ENCODE measurements around the gene AKR1E2.

The AKR1E2 gene

DNA sequence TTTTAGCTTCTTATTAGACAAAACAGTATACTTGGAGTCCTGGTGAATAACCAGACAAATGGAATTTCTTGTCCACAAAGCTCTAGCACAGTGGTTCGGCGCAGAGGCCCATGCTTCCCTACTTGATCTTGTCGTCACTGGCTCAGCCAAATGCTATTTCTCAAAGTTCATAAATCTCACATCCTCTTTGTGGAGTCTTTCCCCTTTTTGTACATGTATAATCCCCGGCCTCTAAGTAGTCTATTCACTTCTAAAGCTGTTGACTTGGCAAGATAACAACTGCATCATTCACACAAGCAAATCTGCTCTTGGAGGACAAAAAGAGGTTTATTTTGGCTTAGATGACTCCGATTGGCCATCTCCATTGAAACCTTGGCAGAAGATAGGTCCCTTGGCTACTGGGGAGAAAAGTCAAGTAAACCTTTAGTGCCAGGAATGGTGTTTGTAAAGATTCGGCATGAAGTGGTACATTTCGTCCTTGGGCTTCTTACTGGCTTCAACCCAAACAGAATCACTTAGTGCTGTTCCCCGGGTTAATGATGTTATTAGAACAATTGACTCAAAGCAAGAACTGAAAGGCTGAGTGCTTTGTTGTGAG, 5.1 kb upstream of the AKR1E2 start:
- H3K9me3 ChIP-seq (ENCODE audit: insufficient read depth, low read length, severe bottlenecking), result no peaks in the 10 kb centered on the region
- H4K20me1 ChIP-seq (ENCODE audit: insufficient read depth, low read length), result no peaks in the 10 kb centered on the region
- H3K4me1 ChIP-seq (ENCODE audit: insufficient read depth, low read length), result no peaks in the 10 kb centered on the region
- H3K27me3 ChIP-seq (ENCODE audit: insufficient read depth, low read length, poor library complexity), result peaks cover 8% of the 10 kb centered on the region
- H2AFZ ChIP-seq (ENCODE audit: low read depth, low read length), result no peak overlapping the region
- no peak overlapping the region for H3K4me3 ChIP-seq (ENCODE audit: low read depth in 1 of 2, low read length in 2 of 2)
- no peak overlapping the region for H3K4me2 ChIP-seq (ENCODE audit: insufficient read depth, low read length)
- no peak overlapping the region for H3K27ac ChIP-seq (ENCODE audit: low read length)
- H3K36me3 ChIP-seq (ENCODE audit: insufficient read depth, low read length), result no peaks in the 10 kb centered on the region
- DNase-seq (no peak), ATAC-seq (ENCODE audit: insufficient read depth, low read depth) (no peak)
- TF ChIP-seq, protein P1, sequence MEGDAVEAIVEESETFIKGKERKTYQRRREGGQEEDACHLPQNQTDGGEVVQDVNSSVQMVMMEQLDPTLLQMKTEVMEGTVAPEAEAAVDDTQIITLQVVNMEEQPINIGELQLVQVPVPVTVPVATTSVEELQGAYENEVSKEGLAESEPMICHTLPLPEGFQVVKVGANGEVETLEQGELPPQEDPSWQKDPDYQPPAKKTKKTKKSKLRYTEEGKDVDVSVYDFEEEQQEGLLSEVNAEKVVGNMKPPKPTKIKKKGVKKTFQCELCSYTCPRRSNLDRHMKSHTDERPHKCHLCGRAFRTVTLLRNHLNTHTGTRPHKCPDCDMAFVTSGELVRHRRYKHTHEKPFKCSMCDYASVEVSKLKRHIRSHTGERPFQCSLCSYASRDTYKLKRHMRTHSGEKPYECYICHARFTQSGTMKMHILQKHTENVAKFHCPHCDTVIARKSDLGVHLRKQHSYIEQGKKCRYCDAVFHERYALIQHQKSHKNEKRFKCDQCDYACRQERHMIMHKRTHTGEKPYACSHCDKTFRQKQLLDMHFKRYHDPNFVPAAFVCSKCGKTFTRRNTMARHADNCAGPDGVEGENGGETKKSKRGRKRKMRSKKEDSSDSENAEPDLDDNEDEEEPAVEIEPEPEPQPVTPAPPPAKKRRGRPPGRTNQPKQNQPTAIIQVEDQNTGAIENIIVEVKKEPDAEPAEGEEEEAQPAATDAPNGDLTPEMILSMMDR (IDR thresholded peaks at IDR 0.05; ENCODE audit: borderline replicate concordance, extremely low read depth, low read length, poor library complexity, severe bottlenecking), result no peak
- no peak for TF ChIP-seq EZH2 (IDR thresholded peaks at IDR 0.05; ENCODE audit: borderline replicate concordance, low read depth, low read length, severe bottlenecking)
- no peak overlapping the region for H3K9ac ChIP-seq (ENCODE audit: low read depth, low read length)
- H3K79me2 ChIP-seq (ENCODE audit: insufficient read depth, low read length), result no peaks in the 10 kb centered on the region

DNA sequence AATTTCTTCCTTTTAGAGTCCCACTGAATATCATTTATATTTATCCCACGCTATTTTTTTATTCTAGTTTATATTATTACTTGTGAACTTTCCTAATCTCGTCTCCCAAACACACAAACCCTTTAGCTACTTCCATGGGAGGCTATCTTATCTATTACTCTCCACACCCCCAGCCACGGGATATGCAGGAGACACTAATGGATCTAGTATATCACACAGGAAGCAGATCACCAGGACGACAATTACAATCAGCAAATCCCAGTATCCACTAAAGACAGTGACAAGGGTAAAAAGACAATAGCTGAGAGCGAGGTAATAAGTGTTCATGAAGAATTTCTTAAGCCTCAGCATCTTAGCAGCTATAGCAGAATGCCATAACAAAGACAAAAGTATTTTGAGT, 3.8 kb upstream of the AKR1E2 start:
- no peak for DNase-seq
- no peak overlapping the region for H3K4me2 ChIP-seq (ENCODE audit: insufficient read depth, low read length)

DNA sequence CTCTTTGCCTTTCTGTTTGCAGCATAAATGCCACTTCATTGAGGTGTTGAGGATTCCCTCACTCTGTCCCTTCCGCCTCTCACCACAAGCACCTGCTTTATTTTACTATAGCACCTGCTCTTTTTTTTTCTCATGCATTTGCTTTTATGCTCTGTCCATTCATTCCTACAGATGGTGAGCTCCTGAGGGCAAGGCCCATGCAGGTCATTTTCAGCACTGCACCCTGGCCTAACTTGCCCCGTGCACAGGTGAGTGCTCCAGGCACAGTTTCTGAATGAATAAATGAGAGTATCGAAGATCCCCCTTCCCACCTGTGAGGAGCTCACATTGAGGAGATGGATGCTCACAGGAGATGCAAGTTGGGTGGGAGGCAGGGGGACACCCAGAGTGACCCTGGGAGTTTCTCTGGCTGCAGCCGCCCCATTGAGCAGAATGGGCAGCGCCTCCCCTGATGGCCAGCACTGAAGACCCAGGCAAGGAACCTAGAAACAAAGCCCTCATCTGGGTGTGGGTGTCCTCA, 1.2 kb upstream of the AKR1E2 start:
- Histone ChIP-seq H3K4me3 (ENCODE audit: low read depth in 1 of 2, low read length in 2 of 2) (no peak overlapping the region), H3K79me2 (ENCODE audit: insufficient read depth, low read length) (no peaks in the 10 kb centered on the region), H3K4me1 (ENCODE audit: insufficient read depth, low read length) (no peaks in the 10 kb centered on the region), H4K20me1 (ENCODE audit: insufficient read depth, low read length) (no peaks in the 10 kb centered on the region), H3K36me3 (ENCODE audit: insufficient read depth, low read length) (no peaks in the 10 kb centered on the region), H3K9me3 (ENCODE audit: insufficient read depth, low read length, severe bottlenecking) (no peaks in the 10 kb centered on the region), H3K27ac (ENCODE audit: low read length) (no peak overlapping the region), H3K27me3 (ENCODE audit: insufficient read depth, low read length, poor library complexity) (peaks cover 7% of the 10 kb centered on the region), H3K4me2 (ENCODE audit: insufficient read depth, low read length) (no peak overlapping the region), H2AFZ (ENCODE audit: low read depth, low read length) (no peak overlapping the region), H3K9ac (ENCODE audit: low read depth, low read length) (no peak overlapping the region)
- ATAC-seq (ENCODE audit: insufficient read depth, low read depth), result no peak
- DNase-seq, result no peak
- TF ChIP-seq, protein P1 (IDR thresholded peaks at IDR 0.05; ENCODE audit: borderline replicate concordance, extremely low read depth, low read length, poor library complexity, severe bottlenecking), result no peak
- TF ChIP-seq EZH2 (IDR thresholded peaks at IDR 0.05; ENCODE audit: borderline replicate concordance, low read depth, low read length, severe bottlenecking), result no peak

More for the DNA sequence above, 3.8 kb upstream of the AKR1E2 start:
- no peaks in the 10 kb centered on the region for H4K20me1 ChIP-seq (ENCODE audit: insufficient read depth, low read length)
- H3K9me3 ChIP-seq (ENCODE audit: insufficient read depth, low read length, severe bottlenecking), result no peaks in the 10 kb centered on the region
- no peak overlapping the region for H2AFZ ChIP-seq (ENCODE audit: low read depth, low read length)
- TF ChIP-seq, protein P1 (IDR thresholded peaks at IDR 0.05; ENCODE audit: borderline replicate concordance, extremely low read depth, low read length, poor library complexity, severe bottlenecking), result no peak
- no peak for TF ChIP-seq EZH2 (IDR thresholded peaks at IDR 0.05; ENCODE audit: borderline replicate concordance, low read depth, low read length, severe bottlenecking)
- H3K4me3 ChIP-seq (ENCODE audit: low read depth in 1 of 2, low read length in 2 of 2), result no peak overlapping the region
- ATAC-seq (ENCODE audit: insufficient read depth, low read depth), result no peak
- no peaks in the 10 kb centered on the region for H3K36me3 ChIP-seq (ENCODE audit: insufficient read depth, low read length)
- peaks cover 8% of the 10 kb centered on the region for H3K27me3 ChIP-seq (ENCODE audit: insufficient read depth, low read length, poor library complexity)
- H3K9ac ChIP-seq (ENCODE audit: low read depth, low read length), result no peak overlapping the region
- H3K27ac ChIP-seq (ENCODE audit: low read length), result no peak overlapping the region
- no peaks in the 10 kb centered on the region for H3K79me2 ChIP-seq (ENCODE audit: insufficient read depth, low read length)
- H3K4me1 ChIP-seq (ENCODE audit: insufficient read depth, low read length), result no peaks in the 10 kb centered on the region

Measured in DND-41 (cell line).